Omental fat pad (tissue), 4 donors: ENCODE results near the gene POC5. TPM values are rescaled to one million over a fixed set of nuclear protein-coding genes. Genes with fewer than 3 reads are reported as not detected.
"Not testable (repeated sequence)": the region's sequence is repeated elsewhere in the genome, so short reads cannot be mapped to it uniquely, and the experiment has no call there.

Experiments used
- ATAC-seq: fragments of 150-250 bp; one replicate; pipeline ENCODE4 v1.9.1; 2016; ENCODE audit warnings: mild to moderate bottlenecking, moderate library complexity; ENCODE audit not compliant: low FRiP score
- DNase-seq: peaks from one replicate; pipeline ENCODE4 v3.0.0-alpha.2; 2019; ENCODE audit warnings: low spot score
- total RNA-seq, 4 donors: library from RNA; depleted of rRNA; stranded (reverse); fragments of >200 nt; gene quantifications; one replicate each; pipeline ENCODE4 v1.1.0, GENCODE V29; 2016
- TF ChIP-seq, protein P1 (sequence below), 3 donors: fragments of 450-650 bp; IDR thresholded peaks; one replicate each; pipeline ENCODE4 v1.5.1; 2016 to 2017; ENCODE audit warnings: antibody characterized with exemption in 3 of 3, mild to moderate bottlenecking in 3 of 3, moderate library complexity in 2 of 3

The POC5 gene
- total RNA-seq, 4 donors from 2014 or later: 5.5 to 24.9 (median 9.7) TPM

DNA sequence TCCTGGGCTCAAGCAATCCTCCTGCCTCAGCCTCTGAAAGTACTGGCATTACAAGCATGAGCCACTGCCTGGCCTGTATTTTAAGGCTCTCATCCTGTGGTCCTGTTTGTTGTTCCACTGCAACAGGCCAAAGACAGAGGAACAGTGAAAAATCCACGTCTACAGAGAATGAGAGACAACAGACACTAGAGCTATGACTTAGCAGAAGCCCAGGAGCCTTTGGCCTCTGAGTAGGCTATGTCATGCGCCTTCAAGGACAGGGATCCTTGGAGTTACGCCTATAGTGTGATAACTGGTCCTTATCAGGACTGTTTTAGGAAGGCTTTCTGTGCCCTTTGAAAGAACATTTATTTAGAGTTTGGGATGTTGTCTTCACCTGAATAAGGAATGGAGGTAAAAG lies 10.5 kb downstream of the POC5 start:
- TF ChIP-seq, protein P1, sequence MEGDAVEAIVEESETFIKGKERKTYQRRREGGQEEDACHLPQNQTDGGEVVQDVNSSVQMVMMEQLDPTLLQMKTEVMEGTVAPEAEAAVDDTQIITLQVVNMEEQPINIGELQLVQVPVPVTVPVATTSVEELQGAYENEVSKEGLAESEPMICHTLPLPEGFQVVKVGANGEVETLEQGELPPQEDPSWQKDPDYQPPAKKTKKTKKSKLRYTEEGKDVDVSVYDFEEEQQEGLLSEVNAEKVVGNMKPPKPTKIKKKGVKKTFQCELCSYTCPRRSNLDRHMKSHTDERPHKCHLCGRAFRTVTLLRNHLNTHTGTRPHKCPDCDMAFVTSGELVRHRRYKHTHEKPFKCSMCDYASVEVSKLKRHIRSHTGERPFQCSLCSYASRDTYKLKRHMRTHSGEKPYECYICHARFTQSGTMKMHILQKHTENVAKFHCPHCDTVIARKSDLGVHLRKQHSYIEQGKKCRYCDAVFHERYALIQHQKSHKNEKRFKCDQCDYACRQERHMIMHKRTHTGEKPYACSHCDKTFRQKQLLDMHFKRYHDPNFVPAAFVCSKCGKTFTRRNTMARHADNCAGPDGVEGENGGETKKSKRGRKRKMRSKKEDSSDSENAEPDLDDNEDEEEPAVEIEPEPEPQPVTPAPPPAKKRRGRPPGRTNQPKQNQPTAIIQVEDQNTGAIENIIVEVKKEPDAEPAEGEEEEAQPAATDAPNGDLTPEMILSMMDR (IDR thresholded peaks at IDR 0.05): no peak
- DNase-seq: no peak
- no peak for ATAC-seq

DNA sequence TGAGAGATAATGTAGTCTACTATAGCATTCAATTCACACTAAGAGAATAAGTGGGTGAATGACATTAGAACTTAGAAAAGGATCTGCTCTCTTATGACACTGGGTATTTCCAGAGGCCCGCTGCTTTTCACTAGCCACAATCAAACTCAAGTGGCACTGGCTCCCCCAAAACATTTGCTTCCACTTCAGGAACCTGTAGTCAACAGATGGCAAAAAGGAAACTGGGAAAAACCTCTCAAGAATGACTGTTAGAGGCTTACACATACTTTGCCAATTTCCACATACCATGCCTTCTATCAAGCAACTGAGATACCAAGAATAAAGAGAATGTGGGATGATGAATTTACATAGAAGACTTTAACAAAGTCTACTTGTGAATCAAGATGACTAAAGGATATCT lies 11.2 kb downstream of the POC5 start:
- DNase-seq: no peak
- no peak for ATAC-seq
- TF ChIP-seq, protein P1 (IDR thresholded peaks at IDR 0.05): no peak

DNA sequence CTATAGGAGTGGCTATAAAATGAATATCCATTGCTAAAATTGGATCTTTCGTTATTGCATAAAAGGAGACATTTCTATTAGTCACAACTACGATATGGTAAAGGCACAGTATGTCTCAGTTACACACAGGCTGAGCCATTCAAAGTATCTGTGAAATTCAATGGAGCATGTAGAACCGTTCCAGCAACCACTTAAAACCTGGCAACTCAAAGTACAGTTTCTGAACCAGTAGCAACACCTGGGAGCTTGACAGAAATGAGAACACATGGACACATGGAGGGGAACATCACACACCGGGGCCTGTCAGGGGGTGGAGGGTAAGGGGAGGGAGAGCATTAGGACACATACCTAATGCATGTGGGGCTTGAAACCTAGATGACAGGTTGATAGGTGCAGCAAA lies 15.4 kb downstream of the POC5 start:
- ATAC-seq: no peak
- TF ChIP-seq, protein P1 (IDR thresholded peaks at IDR 0.05): no peak
- no peak for DNase-seq

DNA sequence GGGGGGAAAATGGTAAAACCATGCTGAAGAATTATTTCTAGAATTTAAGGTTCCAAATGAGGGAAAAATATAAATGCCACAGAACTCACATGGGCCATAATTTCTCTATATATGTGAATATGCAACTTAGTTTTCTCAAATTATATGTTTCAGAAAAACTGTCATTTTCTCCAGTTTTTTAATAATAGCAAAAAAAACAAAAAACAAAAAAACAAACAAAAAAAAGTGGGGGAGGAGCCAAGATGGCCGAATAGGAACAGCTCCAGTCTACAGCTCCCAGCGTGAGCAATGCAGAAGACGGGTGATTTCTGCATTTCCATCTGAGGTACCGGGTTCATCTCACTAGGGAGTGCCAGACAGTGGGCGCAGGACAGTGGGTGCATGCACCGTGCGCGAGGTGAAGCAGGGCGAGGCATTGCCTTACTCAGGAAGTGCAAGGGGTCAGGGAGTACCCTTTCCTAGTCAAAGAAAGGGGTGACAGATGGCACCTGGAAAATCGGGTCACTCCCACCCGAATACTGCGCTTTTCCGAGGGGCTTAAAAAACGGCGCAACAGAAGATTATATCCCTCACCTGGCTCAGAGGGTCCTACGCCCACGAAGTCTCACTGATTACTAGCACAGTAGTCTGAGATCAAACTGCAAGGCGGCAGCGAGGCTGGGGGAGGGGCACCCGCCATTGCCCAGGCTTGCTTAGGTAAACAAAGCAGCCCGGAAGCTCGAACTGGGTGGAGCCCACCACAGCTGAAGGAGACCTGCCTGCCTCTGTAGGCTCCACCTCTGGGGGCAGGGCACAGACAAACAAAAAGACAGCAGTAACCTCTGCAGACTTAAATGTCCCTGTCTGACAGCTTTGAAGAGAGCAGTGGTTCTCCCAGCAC lies 21.5 kb downstream of the POC5 start:
- DNase-seq, ATAC-seq: not testable (repeated sequence)

DNA sequence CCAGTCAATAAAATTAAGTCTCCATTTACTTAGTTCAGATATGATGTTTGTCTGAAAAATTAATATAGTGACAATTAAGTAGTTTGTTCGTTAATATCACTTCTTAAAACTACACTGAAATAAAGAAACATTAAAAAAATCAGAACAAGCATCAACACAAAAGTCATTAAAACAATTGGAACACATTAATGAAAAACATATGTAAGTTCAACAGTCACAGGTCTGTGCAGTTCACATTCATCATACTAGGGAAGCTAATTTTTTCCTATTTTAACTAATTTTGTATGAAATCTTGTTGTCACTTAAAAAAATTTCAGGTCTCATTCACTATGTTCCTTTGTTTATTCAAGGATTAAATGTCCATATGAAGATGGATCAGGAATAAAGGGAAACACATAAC lies 22.5 kb downstream of the POC5 start:
- ATAC-seq: no peak
- TF ChIP-seq, protein P1 (IDR thresholded peaks at IDR 0.05): no peak
- no peak for DNase-seq

DNA sequence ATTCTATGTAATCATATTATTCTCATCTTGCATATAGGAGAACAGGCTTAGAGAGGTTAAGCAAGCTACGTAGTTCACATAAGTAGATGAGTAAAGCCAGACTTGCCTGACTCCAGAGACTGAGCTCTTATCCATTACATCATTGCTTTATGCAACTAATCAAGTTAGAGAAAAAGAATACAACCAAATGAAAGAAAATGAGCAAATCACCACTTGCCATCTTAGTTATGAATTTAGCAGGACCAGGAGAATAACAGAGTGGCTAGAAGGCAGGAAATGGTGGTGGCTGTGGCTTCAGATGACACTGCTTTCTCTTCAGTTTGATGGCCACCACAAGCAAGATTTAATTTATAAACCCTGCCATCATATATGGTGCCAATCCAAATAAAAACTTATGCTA lies 26.6 kb downstream of the POC5 start:
- DNase-seq (no peak), ATAC-seq (no peak)
- TF ChIP-seq, protein P1 (IDR thresholded peaks at IDR 0.05): no peak

DNA sequence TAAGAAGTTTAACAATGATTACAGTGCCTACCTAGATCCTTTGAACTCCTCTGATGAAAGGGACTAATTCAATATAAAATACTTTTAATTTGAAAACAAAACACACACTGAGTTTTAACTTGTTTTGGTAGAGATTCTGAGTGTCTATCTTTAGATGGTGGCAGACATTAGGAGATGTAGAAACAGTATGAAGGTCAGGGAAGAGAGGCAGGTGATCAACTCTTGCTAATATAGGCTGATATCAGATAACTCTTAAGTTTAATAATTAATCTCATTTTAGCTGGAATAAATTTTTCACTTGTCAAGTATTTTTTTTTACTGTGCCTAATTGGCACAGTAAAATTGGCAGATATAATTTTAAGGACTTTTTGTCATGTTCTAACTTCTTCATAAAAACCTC lies 30.8 kb downstream of the POC5 start:
- no peak for DNase-seq
- TF ChIP-seq, protein P1 (IDR thresholded peaks at IDR 0.05): no peak
- ATAC-seq: no peak
